Esophagus muscularis mucosa (tissue), 4 donors: Measurements from ENCODE around the gene PCNX2. TPM values are rescaled to one million over a fixed set of nuclear protein-coding genes. Genes with fewer than 3 reads are reported as not detected.

Experiments
- DNase-seq: peaks from one replicate; pipeline ENCODE4 v3.0.0-alpha.2; 2017; ENCODE audit errors: extremely low spot score
- H3K27ac ChIP-seq, 4 donors: fragments of 200-600 bp; sonication (generic); replicated peaks in 1 of 4; 1 replicate in 3 of 4; 2 replicates in 1 of 4; pipeline ENCODE4 v1.5.1; 2016 to 2019; ENCODE audit warnings: mild to moderate bottlenecking in 1 of 4
- H3K27me3 ChIP-seq, 4 donors: fragments of 200-600 bp; sonication (generic); one replicate each; pipeline versions ENCODE4 v1.5.1 to v1.6.0; 2016 to 2019
- H3K36me3 ChIP-seq, 4 donors: fragments of 200-600 bp; sonication (generic); one replicate each; pipeline ENCODE4 v1.5.1; 2016 to 2019
- H3K4me1 ChIP-seq, 4 donors: fragments of 200-600 bp; sonication (generic); one replicate each; pipeline ENCODE4 v1.5.1; 2016 to 2019
- H3K4me3 ChIP-seq, 4 donors: fragments of 200-600 bp; sonication (generic); 1 replicate in 2 of 4; 2 replicates in 2 of 4; pipeline ENCODE4 v1.5.1; 2016 to 2019; ENCODE audit warnings: mild to moderate bottlenecking in 4 of 4, moderate library complexity in 1 of 4
- H3K9me3 ChIP-seq, 4 donors: fragments of 200-600 bp; sonication (generic); 1 replicate in 3 of 4; 2 replicates in 1 of 4; pipeline ENCODE4 v1.5.1; 2016 to 2019
- CTCF ChIP-seq, 3 experiments: fragments of 200-600 bp in 2 of 3; fragments of 450-650 bp in 1 of 3; sonication (generic) in 2 of 3; IDR thresholded peaks; one replicate each; pipeline ENCODE4 v1.5.1; 2017 to 2019; ENCODE audit warnings: antibody characterized with exemption in 3 of 3, mild to moderate bottlenecking in 2 of 3, moderate library complexity in 1 of 3
- EP300 ChIP-seq: sonication (generic); formaldehyde crosslinking; IDR thresholded peaks from one replicate; pipeline ENCODE4 v1.6.1; 2017; ENCODE audit warnings: antibody characterized with exemption
- POLR2A ChIP-seq: fragments of 450-650 bp; IDR thresholded peaks from one replicate; pipeline ENCODE4 v1.6.1; 2017; ENCODE audit warnings: antibody characterized with exemption, moderate library complexity, mild to moderate bottlenecking, low read depth
- POLR2AphosphoS5 ChIP-seq, 2 donors: sonication (generic); formaldehyde crosslinking; IDR thresholded peaks; one replicate each; pipeline ENCODE4 v1.6.1; 2017; ENCODE audit warnings: antibody characterized with exemption in 2 of 2
- WGBS: methylation state at CpG from one replicate; pipeline ENCODE4 v1.1.5; 2018; 5-methylcytosine and 5-hydroxymethylcytosine counted together
- intact Hi-C: fragments of 100-400 bp; cut with DNase I; formaldehyde crosslinking; loops from one replicate; pipeline ENCODE4 v1.15.1; 2023
- total RNA-seq, 4 donors: library from RNA; depleted of rRNA; stranded (reverse); fragments of >200 nt; gene quantifications; one replicate each; pipeline versions ENCODE4 v1.1.0 to v1.2.1, GENCODE V29; 2016

The PCNX2 gene
- total RNA-seq, 4 donors from 2014 or later = 5.7 to 23.3 (median 7.9) TPM

- no peak overlapping the region for H3K27ac ChIP-seq
- no peaks in the 10 kb centered on the region for H3K27me3 ChIP-seq
- WGBS = 79% methylated on average over 1 of the region's 1 CpG
- no peaks in the 10 kb centered on the region for H3K4me1 ChIP-seq
- peaks cover 0 to 8% (median 5%) of the 10 kb centered on the region in 4 donors for H3K9me3 ChIP-seq
- no peak for DNase-seq
- H3K4me3 ChIP-seq = no peak overlapping the region
- intact Hi-C loops = no loop called here
- H3K36me3 ChIP-seq = no peaks in the 10 kb centered on the region
- TF ChIP-seq POLR2AphosphoS5 (IDR thresholded peaks at IDR 0.05) (no peak), EP300 (no peak), CTCF (IDR thresholded peaks at IDR 0.05) (no peak), POLR2A (no peak)
Observed at GRCh38 chr1:233168384-233168783, 127.1 kb downstream of the PCNX2 start.

- Histone ChIP-seq H3K9me3 (peaks cover 0 to 8% (median 5%) of the 10 kb centered on the region in 4 donors), H3K4me1 (no peaks in the 10 kb centered on the region), H3K27ac (no peak overlapping the region), H3K36me3 (no peaks in the 10 kb centered on the region), H3K27me3 (no peaks in the 10 kb centered on the region), H3K4me3 (no peak overlapping the region)
- TF ChIP-seq POLR2AphosphoS5 (IDR thresholded peaks at IDR 0.05) (no peak), EP300 (no peak)
- intact Hi-C loops = no loop called here
- DNase-seq = no peak
- WGBS = 68% methylated on average over 4 of the region's 4 CpGs
Observed at GRCh38 chr1:233166896-233167295, 128.6 kb downstream of the PCNX2 start.

- Histone ChIP-seq H3K27ac (no peak overlapping the region), H3K4me1 (no peaks in the 10 kb centered on the region), H3K36me3 (no peaks in the 10 kb centered on the region), H3K4me3 (no peak overlapping the region), H3K9me3 (peaks cover 0 to 8% (median 5%) of the 10 kb centered on the region in 4 donors), H3K27me3 (no peaks in the 10 kb centered on the region)
- no peak for DNase-seq
- 93% methylated on average over 1 of the region's 1 CpG for WGBS
- intact Hi-C loops = no loop called here
- no peak for TF ChIP-seq EP300
- TF ChIP-seq POLR2AphosphoS5 (IDR thresholded peaks at IDR 0.05) = no peak
- no peak for TF ChIP-seq CTCF (IDR thresholded peaks at IDR 0.05)
- no peak for TF ChIP-seq POLR2A
Observed at GRCh38 chr1:233163696-233164095, 131.8 kb downstream of the PCNX2 start.

- Histone ChIP-seq H3K27me3 (no peaks in the 10 kb centered on the region), H3K27ac (no peak overlapping the region), H3K9me3 (no peaks in the 10 kb centered on the region), H3K4me1 (no peaks in the 10 kb centered on the region), H3K4me3 (no peak overlapping the region), H3K36me3 (no peaks in the 10 kb centered on the region)
- no peak for DNase-seq
- TF ChIP-seq POLR2A (no peak), POLR2AphosphoS5 (IDR thresholded peaks at IDR 0.05) (no peak), EP300 (no peak), CTCF (IDR thresholded peaks at IDR 0.05) (no peak)
- intact Hi-C loops = no loop called here
Observed at GRCh38 chr1:233158322-233158721, 137.2 kb downstream of the PCNX2 start.

GRCh38 chr1:233157245-233157644 lies 138.3 kb downstream of the PCNX2 start:
- Histone ChIP-seq H3K27me3 (no peaks in the 10 kb centered on the region), H3K36me3 (no peaks in the 10 kb centered on the region), H3K9me3 (no peaks in the 10 kb centered on the region), H3K4me3 (no peak overlapping the region), H3K27ac (no peak overlapping the region), H3K4me1 (no peaks in the 10 kb centered on the region)
- no peak for TF ChIP-seq POLR2AphosphoS5 (IDR thresholded peaks at IDR 0.05)
- TF ChIP-seq CTCF (IDR thresholded peaks at IDR 0.05) = no peak
- no peak for TF ChIP-seq EP300
- TF ChIP-seq POLR2A = no peak
- intact Hi-C loops = no loop called here
- DNase-seq = no peak
